Limb (tissue), 2 donors: ENCODE data around the gene LYST.
"Not testable (repeated sequence)": the region's sequence is repeated elsewhere in the genome, so short reads cannot be mapped to it uniquely, and the experiment has no call there.

Source experiments
- DNase-seq, 2 donors: peaks; one replicate each; pipeline ENCODE4 v3.0.0-alpha.2; 2016; ENCODE audit errors: extremely low spot score in 2 of 2

The LYST gene

DNA sequence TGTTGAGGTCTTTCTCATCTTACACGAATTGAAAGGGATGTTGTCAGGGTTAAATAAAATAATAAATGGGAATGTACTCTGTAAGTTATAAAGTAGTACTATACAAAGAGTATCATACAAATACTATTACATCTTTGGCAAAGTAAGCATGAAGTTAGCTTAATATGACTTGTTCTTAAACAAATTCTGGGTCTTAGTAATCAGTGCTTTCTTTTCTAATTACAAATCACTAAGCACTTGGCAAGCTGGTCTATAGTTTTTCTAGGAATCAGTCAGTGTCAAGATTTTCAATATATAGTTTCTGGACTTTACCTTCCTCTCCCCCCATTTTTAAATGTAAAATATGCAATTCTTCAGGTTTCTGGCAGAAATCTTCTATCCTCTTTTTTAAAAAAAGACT, 6.9 kb downstream of the LYST start:
- DNase-seq, result no peak

DNA sequence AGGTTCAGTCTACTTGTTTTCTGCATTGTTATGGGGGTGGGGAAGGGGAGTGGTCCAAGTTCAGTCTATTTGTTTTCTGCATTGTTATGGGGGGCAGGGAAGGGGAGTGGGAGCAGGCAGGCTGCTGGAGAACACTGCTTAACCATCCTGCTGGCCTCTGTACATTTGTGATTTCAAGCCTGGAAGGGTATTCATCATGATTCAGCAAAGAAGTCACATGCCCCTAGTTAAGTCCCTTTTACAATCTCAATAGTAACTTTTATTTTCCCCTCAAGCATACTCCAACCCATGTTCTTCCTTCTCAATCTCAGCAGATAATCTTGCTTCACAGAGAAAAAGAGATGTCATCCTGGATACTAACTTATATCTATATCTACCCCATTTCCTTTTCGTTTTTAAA, 7.9 kb downstream of the LYST start:
- no peak for DNase-seq

GRCh38 chr1:235857756-235858155, 8.9 kb downstream of the LYST start:
- DNase-seq, result no peak

- no peak for DNase-seq
Observed at GRCh38 chr1:235855811-235856429, 10.8 kb downstream of the LYST start.

GRCh38 chr1:235854347-235854746, 12.4 kb downstream of the LYST start:
- no peak for DNase-seq

GRCh38 chr1:235853653-235854052, 13.1 kb downstream of the LYST start:
- DNase-seq, result no peak

DNA sequence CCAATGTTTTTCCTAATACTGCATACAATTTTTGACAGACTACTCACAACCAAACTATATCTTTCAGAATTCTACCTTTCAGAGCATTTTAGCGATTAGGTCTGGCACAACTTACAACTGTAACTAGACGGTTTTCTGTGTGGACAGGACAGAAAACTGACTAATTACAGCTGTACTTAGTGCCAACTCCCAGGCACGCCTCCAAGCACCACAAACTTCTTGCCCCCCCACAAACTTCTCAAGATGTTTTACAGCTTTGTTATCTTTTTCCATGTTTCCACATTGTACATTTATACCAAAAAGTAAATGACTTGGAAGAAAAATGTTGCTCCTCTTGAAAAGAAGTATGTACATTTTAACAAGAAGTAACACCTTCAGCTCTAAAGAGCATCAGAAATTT, 13.8 kb downstream of the LYST start:
- DNase-seq, result no peak

- DNase-seq, result no peak
Observed at GRCh38 chr1:235851939-235852338, 14.8 kb downstream of the LYST start.

DNA sequence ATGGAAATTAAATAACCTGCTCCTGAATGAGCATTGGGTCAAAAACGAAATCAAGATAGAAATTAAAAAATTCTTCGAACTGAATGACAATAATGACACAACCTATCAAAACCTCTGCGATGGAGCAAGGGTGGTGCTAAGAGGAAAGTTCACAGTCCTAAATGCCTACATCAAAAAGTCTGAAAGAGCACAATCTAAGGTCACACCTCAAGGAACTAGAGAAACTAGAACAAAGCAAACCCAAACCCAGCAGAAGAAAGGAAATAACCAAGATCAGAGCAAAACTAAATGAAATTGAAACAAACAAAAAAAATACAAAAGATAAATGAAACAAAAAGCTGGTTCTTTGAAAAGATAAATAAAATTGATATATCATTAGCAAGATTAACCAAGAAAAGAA, 18.5 kb downstream of the LYST start:
- not testable (repeated sequence) for DNase-seq

DNA sequence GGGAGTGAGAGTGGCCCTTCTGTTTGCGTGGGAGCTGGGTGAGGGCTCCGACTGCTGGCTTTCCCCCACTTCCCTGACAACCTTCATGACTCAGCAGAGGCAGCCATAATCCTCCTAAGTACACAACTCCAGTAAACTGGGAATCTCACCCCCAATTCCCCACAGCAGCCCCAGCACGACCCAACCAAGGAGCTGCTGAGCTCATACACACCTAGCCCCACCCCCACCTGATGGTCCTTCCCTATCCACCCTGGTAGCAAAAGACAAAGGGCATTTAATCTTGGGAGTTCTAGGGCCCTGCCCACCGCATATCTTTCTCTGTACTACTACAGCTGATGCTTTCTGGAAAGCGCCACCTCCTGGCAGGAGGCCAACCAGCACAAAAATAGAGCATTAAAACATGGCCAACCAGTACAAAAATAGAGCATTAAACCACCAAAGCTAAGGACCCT, 21.0 kb downstream of the LYST start:
- not testable (repeated sequence) for DNase-seq

DNA sequence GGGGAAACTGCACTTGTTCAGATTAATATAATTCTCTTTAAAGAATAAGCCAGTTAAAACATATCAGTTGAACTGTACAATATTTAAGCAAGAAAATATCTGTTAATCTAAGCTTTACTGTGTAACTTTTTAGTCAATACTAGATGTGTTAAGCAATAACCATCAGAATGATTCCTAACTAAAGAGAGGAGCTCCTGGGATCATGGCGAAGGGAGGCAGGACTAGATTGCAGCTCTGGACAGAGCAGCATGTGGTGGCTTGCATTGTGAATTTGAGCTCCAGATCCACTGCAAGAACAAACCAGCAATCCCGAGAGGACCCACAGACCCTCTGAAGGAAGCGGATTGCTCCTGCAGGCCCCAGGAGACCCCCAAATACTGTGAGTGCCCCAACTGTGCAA, 21.9 kb downstream of the LYST start:
- no peak for DNase-seq

GRCh38 chr1:235843461-235843961, 23.2 kb downstream of the LYST start:
- peak in 1 of 2 donors; percentile 6 for DNase-seq

DNA sequence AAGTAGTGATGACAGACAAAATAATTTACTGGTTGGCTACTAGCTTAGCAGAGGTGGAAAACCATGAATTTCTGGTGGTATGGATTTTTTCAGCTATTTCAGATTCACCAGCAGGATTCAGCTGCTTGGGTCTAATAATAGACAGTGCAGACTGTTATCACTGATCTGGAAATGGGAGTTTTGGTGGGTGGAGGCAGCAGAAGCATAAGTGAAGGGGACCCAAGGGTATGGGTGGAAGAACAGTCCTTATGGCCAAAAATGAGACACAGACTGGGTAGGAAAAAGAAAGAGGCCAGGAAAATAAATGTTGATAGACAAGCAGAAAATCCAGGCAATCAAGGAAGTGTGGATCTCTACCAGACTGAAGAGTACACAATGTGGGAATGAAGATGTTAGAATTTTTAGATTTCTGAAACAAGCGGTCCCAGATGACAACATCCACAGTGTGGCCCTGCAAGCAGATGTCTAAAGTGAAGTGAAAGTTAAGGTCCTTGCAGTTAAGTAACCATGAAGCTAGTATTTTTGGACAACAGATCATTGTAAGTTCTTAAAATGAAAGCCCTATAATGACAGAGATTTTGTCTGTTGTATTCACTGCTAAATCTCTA, 24.7 kb downstream of the LYST start:
- no peak for DNase-seq

DNA sequence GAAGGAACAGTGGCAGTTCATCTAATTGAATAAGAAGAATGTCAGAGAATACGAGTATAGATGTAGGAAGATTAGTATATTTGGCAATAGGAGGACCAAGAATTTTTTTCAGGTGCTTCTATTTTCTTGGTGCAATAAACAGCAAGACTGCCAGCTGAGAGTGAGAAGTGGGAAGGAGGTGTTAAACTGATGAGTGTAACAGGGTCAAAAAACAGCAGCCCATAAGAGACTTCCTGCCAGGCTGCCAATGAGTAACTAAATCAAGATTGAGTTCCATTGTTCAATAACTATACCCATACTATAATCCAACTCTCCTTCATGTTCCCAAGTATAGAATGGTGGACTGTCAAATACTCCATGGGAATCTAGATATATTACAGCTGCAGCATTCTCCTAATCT, 28.7 kb downstream of the LYST start:
- DNase-seq, result no peak

GRCh38 chr1:235835226-235835625, 31.5 kb downstream of the LYST start:
- no peak for DNase-seq

DNA sequence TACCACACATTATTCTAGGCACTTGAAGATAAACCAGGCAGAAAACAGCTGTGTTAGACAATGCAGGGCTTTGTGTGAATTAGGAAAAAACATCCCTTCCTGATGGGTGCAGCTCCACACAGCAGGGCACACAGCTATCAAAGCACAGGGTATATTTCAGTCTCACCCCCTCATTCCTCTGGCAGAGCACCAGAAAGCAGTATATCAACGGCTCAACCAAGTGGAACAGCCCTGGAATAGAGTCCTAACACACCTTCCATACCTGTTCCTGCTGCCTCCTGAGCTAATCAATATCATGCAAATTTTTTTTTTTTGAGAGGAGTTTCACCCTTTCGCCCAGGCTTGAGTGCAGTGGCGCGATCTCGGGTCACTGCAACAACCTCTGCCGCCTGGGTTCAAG, 32.1 kb downstream of the LYST start:
- no peak for DNase-seq

DNA sequence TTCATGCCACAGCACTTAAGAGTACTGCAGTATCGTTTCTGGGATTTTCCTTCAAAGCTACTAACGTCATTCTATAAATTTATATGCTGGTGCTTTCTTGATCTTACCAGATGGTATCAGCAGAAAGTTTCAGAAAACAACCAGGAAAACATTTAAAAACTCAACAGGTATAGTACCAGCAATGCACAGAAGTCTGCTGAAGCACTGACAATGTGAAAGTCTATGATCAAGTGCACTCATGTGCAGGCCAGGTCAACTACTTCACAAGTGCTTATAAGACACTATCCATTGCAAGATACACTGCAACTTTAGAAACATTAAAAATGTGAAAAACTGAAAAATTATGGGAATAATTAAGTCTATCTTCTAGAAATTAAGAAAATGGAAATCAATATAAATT, 34.7 kb downstream of the LYST start:
- DNase-seq, result no peak

DNA sequence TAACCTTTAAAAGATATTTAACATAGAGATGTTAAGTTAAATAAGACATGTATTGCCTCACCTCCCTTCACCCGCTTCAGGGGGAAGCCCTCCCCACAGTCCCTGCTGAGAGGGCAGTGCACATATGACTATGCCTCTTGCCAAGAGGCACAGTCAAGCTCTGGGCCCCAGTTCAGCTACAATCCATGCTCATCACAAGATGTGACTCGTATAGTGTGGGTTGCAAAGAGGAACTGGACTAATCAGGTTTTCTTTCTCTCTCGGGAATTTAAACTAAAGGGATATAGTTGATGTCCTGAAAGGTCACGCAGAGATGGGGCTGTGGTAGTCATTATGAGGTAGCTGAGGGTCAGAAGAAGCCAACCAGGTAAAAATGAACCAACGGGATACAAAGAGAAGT, 35.6 kb downstream of the LYST start:
- no peak for DNase-seq

DNA sequence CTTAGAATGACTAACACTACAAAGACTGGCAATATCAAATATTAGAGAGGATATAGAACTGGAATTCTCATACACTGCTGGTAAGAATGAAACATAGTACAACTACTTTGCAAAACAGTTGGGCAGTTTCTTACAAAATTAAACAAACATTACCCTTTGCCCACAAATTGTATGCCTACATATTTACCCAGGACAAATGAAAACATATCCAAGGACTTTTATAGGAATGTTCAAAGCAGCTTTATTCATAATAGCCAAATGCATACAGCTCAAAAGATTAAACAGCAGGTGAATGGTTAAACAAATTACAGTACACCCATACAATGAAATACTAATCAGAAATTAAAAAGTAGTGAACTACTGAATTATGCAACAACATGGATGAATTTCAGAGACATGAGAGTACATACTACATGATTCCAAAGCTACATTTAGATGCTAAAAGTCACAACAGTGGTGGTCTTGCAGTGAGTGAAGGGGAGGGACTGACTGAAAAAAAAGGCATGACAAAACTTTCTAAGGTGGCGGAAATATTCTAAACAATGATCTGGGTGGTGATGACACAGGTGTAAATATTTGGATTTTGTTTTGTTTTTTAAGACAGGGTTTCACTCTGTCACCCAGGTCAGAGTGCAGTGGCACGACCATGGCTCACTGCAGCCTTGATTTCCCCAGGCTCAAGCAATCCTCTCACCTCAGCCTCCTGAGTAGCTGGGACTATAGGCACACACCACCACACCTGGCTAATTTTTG, 40.4 kb downstream of the LYST start:
- DNase-seq, result no peak

- no peak for DNase-seq
Observed at GRCh38 chr1:235825229-235825628, 41.5 kb downstream of the LYST start.

DNA sequence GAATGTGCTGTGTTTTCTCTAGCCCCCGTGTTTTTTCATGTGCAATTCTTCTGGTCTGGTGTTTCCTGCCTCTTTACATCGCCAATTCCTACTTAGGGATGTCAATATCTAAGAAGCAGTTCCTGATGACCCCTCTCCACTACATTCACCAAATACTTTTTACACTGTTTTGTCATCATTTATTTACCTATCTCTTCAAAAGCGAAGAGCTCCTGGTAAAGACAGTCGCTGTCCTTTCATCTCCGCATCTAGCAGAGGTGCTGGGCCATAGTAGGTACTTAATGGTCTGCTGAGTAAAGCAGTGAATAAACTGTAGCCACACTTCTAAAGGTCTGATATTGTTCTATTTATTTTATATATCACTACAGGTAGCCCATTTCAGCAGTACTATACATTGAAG, 43.0 kb downstream of the LYST start:
- no peak for DNase-seq

GRCh38 chr1:235822685-235823084, 44.0 kb downstream of the LYST start:
- no peak for DNase-seq
